Prostate gland (tissue), 2 donors: ENCODE results near the gene GLP2R.

ENCODE experiments used
- POLR2A ChIP-seq: fragments of 450-650 bp; IDR thresholded peaks from one replicate; pipeline ENCODE4 v1.6.1; 2016; ENCODE audit warnings: antibody characterized with exemption, mild to moderate bottlenecking
- TF ChIP-seq, protein P1 (sequence below), 4 experiments: fragments of 200-600 bp in 2 of 4; fragments of 450-650 bp in 2 of 4; sonication (generic) in 2 of 4; IDR thresholded peaks; 1 replicate in 3 of 4; 2 replicates in 1 of 4; pipeline ENCODE4 v1.5.1; 2016 to 2019; ENCODE audit warnings: antibody characterized with exemption in 4 of 4, mild to moderate bottlenecking in 2 of 4, moderate library complexity in 2 of 4

- TF ChIP-seq, protein P1, sequence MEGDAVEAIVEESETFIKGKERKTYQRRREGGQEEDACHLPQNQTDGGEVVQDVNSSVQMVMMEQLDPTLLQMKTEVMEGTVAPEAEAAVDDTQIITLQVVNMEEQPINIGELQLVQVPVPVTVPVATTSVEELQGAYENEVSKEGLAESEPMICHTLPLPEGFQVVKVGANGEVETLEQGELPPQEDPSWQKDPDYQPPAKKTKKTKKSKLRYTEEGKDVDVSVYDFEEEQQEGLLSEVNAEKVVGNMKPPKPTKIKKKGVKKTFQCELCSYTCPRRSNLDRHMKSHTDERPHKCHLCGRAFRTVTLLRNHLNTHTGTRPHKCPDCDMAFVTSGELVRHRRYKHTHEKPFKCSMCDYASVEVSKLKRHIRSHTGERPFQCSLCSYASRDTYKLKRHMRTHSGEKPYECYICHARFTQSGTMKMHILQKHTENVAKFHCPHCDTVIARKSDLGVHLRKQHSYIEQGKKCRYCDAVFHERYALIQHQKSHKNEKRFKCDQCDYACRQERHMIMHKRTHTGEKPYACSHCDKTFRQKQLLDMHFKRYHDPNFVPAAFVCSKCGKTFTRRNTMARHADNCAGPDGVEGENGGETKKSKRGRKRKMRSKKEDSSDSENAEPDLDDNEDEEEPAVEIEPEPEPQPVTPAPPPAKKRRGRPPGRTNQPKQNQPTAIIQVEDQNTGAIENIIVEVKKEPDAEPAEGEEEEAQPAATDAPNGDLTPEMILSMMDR (IDR thresholded peaks at IDR 0.05): no peak
- no peak for TF ChIP-seq POLR2A
Observed at GRCh38 chr17:9875441-9875840, 49.7 kb downstream of the GLP2R start.
